NB4 (cell line): Measurements from ENCODE around the gene DHDH.

Experiments
- DNase-seq: peaks from one replicate; pipeline ENCODE4 v3.0.0; 2010; ENCODE audit warnings: low read depth
- H3K4me3 ChIP-seq: one replicate; pipeline ENCODE4 v1.5.1; 2011; ENCODE audit warnings: mild to moderate bottlenecking, low read depth, low read length, moderate library complexity
- MYC ChIP-seq: IDR thresholded peaks from 2 replicates; pipeline ENCODE4 v1.6.1; 2011; ENCODE audit warnings: low read depth, low read length
- POLR2A ChIP-seq: IDR thresholded peaks from 2 replicates; pipeline ENCODE4 v1.6.1; 2011; ENCODE audit warnings: mild to moderate bottlenecking; ENCODE audit not compliant: insufficient read length; ENCODE audit errors: extremely low read depth
- TF ChIP-seq, protein P1 (sequence below): IDR thresholded peaks from 2 replicates; pipeline ENCODE4 v1.6.1; 2011; ENCODE audit warnings: low read depth, low read length
- TF ChIP-seq, protein P2 (sequence below): IDR thresholded peaks from one replicate; pipeline ENCODE4 v1.5.1; 2012; ENCODE audit warnings: low read depth, low read length

The DHDH gene

DNA sequence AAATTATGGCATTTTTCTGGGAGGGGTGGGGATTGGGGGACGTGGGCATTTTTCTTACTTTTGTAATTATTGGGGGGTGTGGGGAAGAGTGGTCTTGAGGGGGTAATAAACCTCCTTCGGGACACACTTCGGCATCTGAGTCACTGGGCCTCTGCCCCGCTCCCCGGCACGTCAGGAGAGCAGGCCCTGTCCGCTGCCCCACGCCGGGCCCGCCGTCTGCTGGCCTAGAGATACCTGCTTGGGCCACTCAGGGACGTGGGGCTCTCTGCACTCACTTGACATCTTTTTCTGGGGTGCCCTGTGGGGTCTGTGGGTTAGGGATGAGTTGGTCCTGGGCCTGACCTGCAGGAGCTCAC, 28.2 kb downstream of the DHDH start:
- DNase-seq: no peak
- H3K4me3 ChIP-seq: no peak overlapping the region
- TF ChIP-seq MYC (no peak), POLR2A (no peak)
- TF ChIP-seq, protein P1, sequence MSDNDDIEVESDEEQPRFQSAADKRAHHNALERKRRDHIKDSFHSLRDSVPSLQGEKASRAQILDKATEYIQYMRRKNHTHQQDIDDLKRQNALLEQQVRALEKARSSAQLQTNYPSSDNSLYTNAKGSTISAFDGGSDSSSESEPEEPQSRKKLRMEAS: no peak
- TF ChIP-seq, protein P2, sequence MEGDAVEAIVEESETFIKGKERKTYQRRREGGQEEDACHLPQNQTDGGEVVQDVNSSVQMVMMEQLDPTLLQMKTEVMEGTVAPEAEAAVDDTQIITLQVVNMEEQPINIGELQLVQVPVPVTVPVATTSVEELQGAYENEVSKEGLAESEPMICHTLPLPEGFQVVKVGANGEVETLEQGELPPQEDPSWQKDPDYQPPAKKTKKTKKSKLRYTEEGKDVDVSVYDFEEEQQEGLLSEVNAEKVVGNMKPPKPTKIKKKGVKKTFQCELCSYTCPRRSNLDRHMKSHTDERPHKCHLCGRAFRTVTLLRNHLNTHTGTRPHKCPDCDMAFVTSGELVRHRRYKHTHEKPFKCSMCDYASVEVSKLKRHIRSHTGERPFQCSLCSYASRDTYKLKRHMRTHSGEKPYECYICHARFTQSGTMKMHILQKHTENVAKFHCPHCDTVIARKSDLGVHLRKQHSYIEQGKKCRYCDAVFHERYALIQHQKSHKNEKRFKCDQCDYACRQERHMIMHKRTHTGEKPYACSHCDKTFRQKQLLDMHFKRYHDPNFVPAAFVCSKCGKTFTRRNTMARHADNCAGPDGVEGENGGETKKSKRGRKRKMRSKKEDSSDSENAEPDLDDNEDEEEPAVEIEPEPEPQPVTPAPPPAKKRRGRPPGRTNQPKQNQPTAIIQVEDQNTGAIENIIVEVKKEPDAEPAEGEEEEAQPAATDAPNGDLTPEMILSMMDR: no peak

DNA sequence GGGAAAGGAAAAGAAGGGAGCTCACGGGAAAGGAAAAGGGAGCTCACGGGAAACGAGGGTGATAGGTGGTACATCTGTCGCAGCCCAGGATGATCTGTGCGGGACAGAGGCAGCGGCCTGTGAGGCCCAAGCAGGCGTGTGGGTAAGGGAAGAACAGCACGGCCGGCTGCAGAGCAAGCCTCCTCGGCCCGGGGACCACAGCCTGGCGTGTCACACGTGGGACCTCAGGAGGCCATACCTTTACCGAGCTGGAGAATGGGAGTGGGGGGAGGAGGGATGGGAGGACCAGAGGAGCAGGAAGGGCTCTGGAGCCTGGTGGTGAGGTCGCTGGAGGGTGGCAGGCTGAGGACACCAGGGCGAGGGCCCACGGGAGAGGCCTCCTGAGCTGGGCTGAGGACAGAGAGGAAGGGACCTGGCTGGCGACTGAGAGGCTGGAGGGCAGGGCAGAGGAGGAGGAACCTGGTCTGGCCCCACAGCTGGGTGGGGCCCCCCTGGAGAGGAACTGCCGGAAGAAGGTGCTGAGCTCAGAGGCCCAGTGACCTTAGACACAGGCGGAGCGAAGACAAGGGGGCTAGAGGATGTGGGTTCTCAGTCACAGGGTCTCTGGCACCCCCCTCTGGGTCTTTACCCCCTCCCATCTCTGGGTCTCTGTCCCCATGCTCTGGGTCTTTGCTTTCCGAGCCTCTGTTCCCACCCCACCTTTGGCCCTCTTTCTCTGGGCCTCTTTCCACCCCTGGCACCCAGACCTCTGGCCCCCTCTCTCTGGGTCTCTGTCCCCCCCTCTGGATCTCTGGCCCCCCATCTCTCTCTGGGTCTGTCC, 28.7 kb downstream of the DHDH start:
- DNase-seq: peak; percentile 87
- TF ChIP-seq, protein P2: no peak
- TF ChIP-seq, protein P1: peak; percentile 22; the same call in 1 of the 2 replicates
- TF ChIP-seq MYC (no peak), POLR2A (peak; percentile 38)
- H3K4me3 ChIP-seq: no peak overlapping the region

DNA sequence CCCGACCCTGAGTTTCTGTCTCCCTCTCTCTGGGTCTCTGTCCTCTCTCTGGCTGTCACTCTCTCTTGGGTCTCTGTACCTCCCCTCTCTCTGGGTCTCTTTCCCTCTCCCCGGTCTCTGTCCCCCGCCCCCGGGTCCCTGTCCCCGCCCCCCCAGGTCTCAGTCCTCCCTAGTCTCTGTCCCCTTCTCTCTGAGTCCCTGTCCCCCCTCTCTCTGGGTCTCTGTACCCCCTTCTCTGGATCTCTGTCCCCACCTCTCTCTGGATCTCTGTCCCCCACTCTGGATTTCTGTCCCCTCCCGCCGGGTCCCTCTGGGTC, 29.3 kb downstream of the DHDH start:
- no peak for DNase-seq
- no peak for TF ChIP-seq POLR2A
- TF ChIP-seq, protein P2: no peak
- no peak overlapping the region for H3K4me3 ChIP-seq

DNA sequence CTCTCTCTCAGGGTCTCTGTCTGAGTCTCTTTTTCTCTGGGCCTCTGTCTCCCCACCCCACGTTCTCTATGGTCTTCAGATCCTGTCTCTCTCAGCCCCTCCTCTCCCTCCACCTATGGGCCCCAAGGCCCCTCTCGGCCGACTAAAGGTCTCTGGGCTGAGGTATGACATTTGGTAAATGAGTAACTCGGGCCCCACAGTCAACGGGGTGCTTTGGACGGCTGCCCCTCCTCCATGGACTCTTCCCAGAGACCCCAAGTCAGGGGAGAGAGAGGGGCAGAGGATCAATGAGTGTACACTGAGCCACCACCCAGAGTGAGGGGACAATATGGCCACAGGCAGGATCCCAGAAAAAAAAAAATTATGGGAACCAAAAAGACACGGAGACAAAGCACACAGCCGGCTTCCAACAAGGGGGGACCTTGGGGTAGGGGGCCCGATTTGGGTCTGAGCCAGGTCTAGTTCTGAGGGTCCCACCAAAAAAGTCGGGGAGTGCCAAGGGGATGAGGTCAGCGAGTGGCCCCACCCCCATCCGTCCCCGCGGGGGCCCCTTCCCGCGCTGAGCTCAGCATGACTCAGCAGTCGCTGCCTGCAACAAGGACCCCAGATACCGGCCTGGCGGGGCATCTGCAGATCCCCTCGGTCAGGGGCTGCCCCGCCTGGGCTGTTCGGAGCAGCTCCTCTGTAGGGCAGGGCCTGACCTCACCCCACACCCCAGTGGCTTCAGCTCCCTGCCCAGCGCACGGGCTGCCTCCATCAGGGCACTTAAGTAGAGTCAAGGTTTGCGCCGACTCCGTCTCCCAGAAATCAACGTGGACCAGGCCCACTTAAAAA, 30.1 kb downstream of the DHDH start:
- peak overlapping the region; percentile 34 for H3K4me3 ChIP-seq
- TF ChIP-seq POLR2A (peak; percentile 34), MYC (peak; percentile 47)
- TF ChIP-seq, protein P1: 0 out of 2 replicates have a peak, but pooled peaks have one; percentile 26
- TF ChIP-seq, protein P2: no peak
- DNase-seq: peak; percentile 84

DNA sequence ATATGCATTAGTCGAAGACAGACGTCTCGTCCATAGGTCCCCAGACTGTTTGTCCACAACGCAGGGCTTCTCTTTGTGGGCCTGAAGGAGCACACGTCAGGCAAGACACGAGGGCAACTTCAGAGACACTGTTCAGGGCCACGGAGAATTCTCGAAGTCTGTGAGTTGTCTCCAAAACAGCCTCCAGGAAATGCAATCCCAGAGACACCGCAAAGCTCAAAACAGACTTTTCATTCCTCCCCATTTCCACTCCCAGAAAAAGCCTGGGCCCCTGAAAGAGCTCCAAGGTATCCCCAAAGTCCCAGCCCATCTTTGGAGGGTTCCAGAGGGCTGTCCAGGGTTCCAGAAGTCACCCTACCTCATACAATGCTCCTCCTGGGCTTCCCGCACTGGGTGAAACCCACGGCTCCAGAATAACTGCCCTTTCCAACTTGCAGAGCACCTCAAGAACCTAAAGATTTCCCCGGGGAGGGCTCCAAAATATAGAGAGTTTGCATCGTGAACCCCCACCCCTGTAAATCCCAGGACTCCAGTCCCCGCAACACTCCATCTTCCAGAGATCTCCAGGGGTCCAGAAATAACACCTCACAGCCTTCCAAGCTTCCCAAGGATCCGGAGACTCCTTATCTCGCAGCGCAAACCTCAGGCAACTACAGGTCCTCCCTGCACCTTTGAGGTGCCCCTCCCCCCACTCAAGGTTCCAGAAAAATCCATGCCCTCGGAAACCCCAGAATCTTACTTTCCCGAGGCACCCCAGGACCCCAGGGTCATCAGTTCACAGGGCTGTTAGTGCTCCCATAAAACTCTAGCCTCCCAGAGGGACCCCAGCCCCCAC, 30.9 kb downstream of the DHDH start:
- no peak for DNase-seq
- no peak for TF ChIP-seq MYC
- TF ChIP-seq, protein P2: no peak
- TF ChIP-seq POLR2A: no peak
- TF ChIP-seq, protein P1: peak; percentile 31; the same call in 1 of the 2 replicates
- peak overlapping the region; percentile 28 for H3K4me3 ChIP-seq
